Measurements from ENCODE around the gene ACIN1. TPM values are rescaled to one million over a fixed set of nuclear protein-coding genes. Genes with fewer than 3 reads are reported as not detected.

ACIN1 gene
- total RNA-seq, 1 experiment from 2014 or later: 179 TPM

DNA sequence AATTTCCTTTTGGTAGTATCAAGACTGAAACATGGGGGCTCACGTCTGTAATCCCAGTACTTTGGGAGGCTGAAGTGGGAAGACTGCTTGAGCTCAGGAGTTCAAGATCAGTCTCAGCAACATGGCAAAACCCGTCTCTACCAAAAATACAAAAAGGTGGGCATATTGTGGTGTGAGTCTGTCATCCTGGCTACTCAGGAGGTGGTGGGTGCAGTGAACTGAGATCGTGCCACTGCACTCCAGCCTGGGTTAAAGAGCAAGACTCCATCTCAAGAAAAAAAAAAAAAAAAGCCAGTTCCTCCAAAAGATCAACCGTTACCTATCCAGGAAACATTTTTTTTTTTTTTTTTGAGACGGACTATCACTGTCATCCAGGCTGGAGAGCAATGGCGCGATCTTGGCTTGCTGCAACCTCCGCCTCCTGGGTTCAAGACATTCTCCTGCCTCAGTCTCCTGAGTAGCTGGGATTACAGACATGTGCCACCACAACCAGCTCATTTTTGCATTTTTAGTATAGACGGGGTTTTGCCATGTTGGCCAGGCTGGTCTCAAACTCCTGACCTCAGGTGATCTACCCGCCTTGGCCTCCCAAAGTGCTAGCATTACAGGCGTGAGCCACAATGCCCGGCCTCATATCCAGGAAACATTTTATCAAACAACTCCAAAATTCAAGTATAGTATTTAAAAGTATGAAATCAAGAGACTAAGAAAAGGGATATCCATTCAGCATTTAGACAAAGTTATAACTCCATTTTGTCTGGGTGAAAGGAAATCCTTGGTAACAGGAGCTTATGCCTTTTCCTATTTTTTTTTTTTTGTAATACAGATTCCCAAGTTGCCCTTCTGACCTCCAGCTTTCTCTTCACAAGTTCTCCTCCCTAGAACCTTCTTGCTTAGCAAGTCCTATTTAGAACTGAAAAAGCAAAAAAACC lies 3.4 kb downstream of the ACIN1 start:
- Histone ChIP-seq H3K27me3 (ENCODE audit: insufficient read depth, low read length) (no peaks in the 10 kb centered on the region), H3K9me3 (ENCODE audit: control insufficient read depth in 1 of 2, insufficient read depth in 1 of 2, low read depth in 1 of 2, low read length in 2 of 2) (no peaks in the 10 kb centered on the region), H3K36me3 (ENCODE audit: control insufficient read depth in 1 of 2, insufficient read depth in 2 of 2, low read length in 2 of 2) (peaks cover 46 to 47% of the 10 kb centered on the region in 2 experiments), H3K79me2 (ENCODE audit: insufficient read depth, low read length) (peaks cover 81% of the 10 kb centered on the region), H4K20me1 (ENCODE audit: insufficient read depth) (peaks cover 6% of the 10 kb centered on the region; the same call in 1 of the 2 replicates), H3K4me2 (ENCODE audit: low read length) (no peak overlapping the region), H3K9ac (ENCODE audit: low read length) (no peak overlapping the region), H3K9me2 (ENCODE audit: insufficient read depth) (no peaks in the 10 kb centered on the region), H3K27ac (ENCODE audit: low read depth, low read length) (no peak overlapping the region), H2AFZ (ENCODE audit: low read depth, low read length, poor library complexity, severe bottlenecking) (no peak overlapping the region), H3K4me3 (replicated peaks in 1 of 2; ENCODE audit: low read depth in 1 of 2, low read length in 2 of 2) (no peak overlapping the region), H3K4me1 (ENCODE audit: control insufficient read depth in 1 of 2, insufficient read depth in 2 of 2, low read length in 2 of 2) (peaks cover 5 to 11% of the 10 kb centered on the region in 2 experiments; a peak in 2 of 4 replicates)
- BruUV-seq (replicated peaks): no TSS peak
- no peak for DNase-seq (ENCODE audit: low read depth, low spot score)
- no peak for ATAC-seq
- CTCF ChIA-PET: interaction anchor here (1.0 to 3.1 kb wide), 3 partner anchors 14 to 29 kb away, joined by 3 to 9 read pairs (median 4); no protein-coding TSS in a partner anchor
- intact Hi-C loops (cut with micrococcal nuclease): no loop called here
- RAD21 ChIA-PET (ENCODE audit: low non-redundant PET in 1 of 2, low total read pairs in 2 of 2, uncharacterized antibody in 2 of 2, unreplicated experiment in 2 of 2): no interaction called here
- POLR2A ChIA-PET: no interaction called here
- no peak for TF ChIP-seq EZH2 (IDR thresholded peaks at IDR 0.05)
- no peak for TF ChIP-seq TCF7L2 (IDR thresholded peaks at IDR 0.05; ENCODE audit: borderline replicate concordance, extremely low read depth, insufficient read depth, insufficient read length)
- no peak for TF ChIP-seq POLR2A (IDR thresholded peaks at IDR 0.05; ENCODE audit: borderline replicate concordance, extremely low read depth, insufficient read depth, insufficient read length)
- TF ChIP-seq CTCF (IDR thresholded peaks at IDR 0.05 in 2 of 3, conservative IDR thresholded peaks at IDR 0.05 in 1 of 3; ENCODE audit: borderline replicate concordance in 1 of 3, insufficient read depth in 1 of 3, low read depth in 2 of 3, low read length in 2 of 3): no peak
- no peak for TF ChIP-seq ELF1 (IDR thresholded peaks at IDR 0.05; ENCODE audit: borderline replicate concordance, low read depth)
- no peak for TF ChIP-seq ZBTB33 (IDR thresholded peaks at IDR 0.05; ENCODE audit: extremely low read depth, insufficient replicate concordance, low read length)
- TF ChIP-seq POLR2AphosphoS5 (IDR thresholded peaks at IDR 0.05; ENCODE audit: low read depth, low read length): no peak
- no peak for TF ChIP-seq EGR1 (IDR thresholded peaks at IDR 0.05; ENCODE audit: low read depth)
- no peak for TF ChIP-seq REST (IDR thresholded peaks at IDR 0.05; ENCODE audit: low read depth)
- no peak for TF ChIP-seq SIN3A (IDR thresholded peaks at IDR 0.05; ENCODE audit: low read depth)
- no peak for TF ChIP-seq YY1 (IDR thresholded peaks at IDR 0.05; ENCODE audit: extremely low read depth, insufficient replicate concordance, low read depth, low read length)
- TF ChIP-seq EZH2phosphoT487 (IDR thresholded peaks at IDR 0.05; ENCODE audit: borderline replicate concordance): no peak
- TF ChIP-seq CBX3 (IDR thresholded peaks at IDR 0.05; ENCODE audit: low read depth): no peak
- no peak for TF ChIP-seq FOSL1 (IDR thresholded peaks at IDR 0.05; ENCODE audit: low read depth)
- no peak for TF ChIP-seq RAD21 (IDR thresholded peaks at IDR 0.05; ENCODE audit: low read depth)
- TF ChIP-seq SRF (IDR thresholded peaks at IDR 0.05; ENCODE audit: low read depth): no peak
- TF ChIP-seq ZFX (IDR thresholded peaks at IDR 0.05): no peak
- no peak for TF ChIP-seq SP1 (IDR thresholded peaks at IDR 0.05; ENCODE audit: low read depth)
- TF ChIP-seq CEBPB (IDR thresholded peaks at IDR 0.05; ENCODE audit: low read depth): no peak

Data from HCT116 (cell line).